ENCODE measurements around the gene ZNF620. TPM values are rescaled to one million over a fixed set of nuclear protein-coding genes. Genes with fewer than 3 reads are reported as not detected.

ZNF620 gene
- total RNA-seq, 1 experiment from 2014 or later, result 27.1 TPM

DNA sequence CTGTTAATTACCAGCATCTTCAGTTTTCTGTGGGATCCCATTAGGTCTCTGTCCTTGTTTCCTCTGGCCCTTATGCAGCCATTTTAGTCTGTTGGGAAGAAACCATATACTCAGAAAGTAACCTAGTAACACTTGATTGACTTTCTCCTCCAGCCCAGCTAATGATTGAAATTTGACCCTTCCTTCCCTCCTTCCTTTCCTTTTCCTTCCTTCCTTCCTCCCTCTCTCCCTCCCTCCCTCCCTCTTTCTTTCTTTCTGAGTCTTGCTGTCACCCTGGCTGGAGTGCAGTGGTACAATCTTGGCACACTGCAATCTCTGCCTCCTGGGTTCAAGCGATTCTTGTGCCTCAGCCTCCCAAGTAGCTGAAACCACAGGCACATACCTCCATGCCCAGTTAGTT lies 5.9 kb upstream of the ZNF620 start:
- no peak overlapping the region for H2AFZ ChIP-seq (ENCODE audit: low read length)
- H3K79me2 ChIP-seq (ENCODE audit: insufficient read depth, low read length), result no peaks in the 10 kb centered on the region
- Mint-ChIP-seq H3K27ac (no peak overlapping the region; a peak in 1 of 7 replicates), H3K27me3 (ENCODE audit: low read depth) (no peaks in the 10 kb centered on the region; the same call in 1 of the 2 replicates), H3K9me3 (no peaks in the 10 kb centered on the region; a peak in 2 of 5 replicates), H3K4me3 (no peak overlapping the region), H3K36me3 (ENCODE audit: insufficient read depth in 1 of 3, low read depth in 3 of 3) (no peaks in the 10 kb centered on the region), H3K4me1 (peaks cover 1 to 2% of the 10 kb centered on the region in 2 experiments; a peak in 3 of 4 replicates)
- no peak overlapping the region for H2BK20ac ChIP-seq (ENCODE audit: low read depth, low read length, poor library complexity, severe bottlenecking)
- H3T11ph ChIP-seq (ENCODE audit: low read length), result no peak overlapping the region
- no peak overlapping the region for H2BK15ac ChIP-seq (ENCODE audit: low read depth, low read length)
- no peak overlapping the region for H3K4me2 ChIP-seq (ENCODE audit: insufficient read depth, insufficient read length, low read length)
- no peak overlapping the region for H3K56ac ChIP-seq (ENCODE audit: insufficient read length, low read depth, low read length)
- H3K79me1 ChIP-seq (ENCODE audit: insufficient read depth, low read depth, low read length, poor library complexity, severe bottlenecking), result no peaks in the 10 kb centered on the region
- no peaks in the 10 kb centered on the region for H4K20me1 ChIP-seq (ENCODE audit: control insufficient read depth, insufficient read depth, insufficient read length)
- H3K23ac ChIP-seq (ENCODE audit: insufficient read length, low read depth, low read length), result no peak overlapping the region
- WGBS (ENCODE audit: extremely low coverage, insufficient read length, low lambda C conversion rate), result no CpG with 5 or more reads among the region's 1 CpG
- no peaks in the 10 kb centered on the region for H3K9me3 ChIP-seq (ENCODE audit: control insufficient read depth, low read depth, low read length)
- H3K4ac ChIP-seq (ENCODE audit: low read depth, low read length), result no peak overlapping the region
- no peak overlapping the region for H2BK120ac ChIP-seq (ENCODE audit: low read depth, low read length, poor library complexity, severe bottlenecking)
- H4K8ac ChIP-seq (replicated peaks; ENCODE audit: insufficient read length, low read depth, low read length), result no peak overlapping the region
- H3K27ac ChIP-seq (ENCODE audit: insufficient read length, low read depth, low read length), result no peak overlapping the region
- no peak overlapping the region for H2BK5ac ChIP-seq (ENCODE audit: insufficient read length, low read length)
- H4K91ac ChIP-seq (ENCODE audit: insufficient read length, low read depth, low read length), result no peak overlapping the region
- H2AK5ac ChIP-seq (ENCODE audit: insufficient read length, low read length), result no peak overlapping the region
- H3K4me1 ChIP-seq (ENCODE audit: insufficient read depth, low read length), result no peaks in the 10 kb centered on the region; the same call in 1 of the 2 replicates
- H3K18ac ChIP-seq (ENCODE audit: insufficient read length, low read depth, low read length), result no peak overlapping the region
- H2BK12ac ChIP-seq (ENCODE audit: insufficient read length, low read depth, low read length), result no peak overlapping the region
- H3K27me3 ChIP-seq (ENCODE audit: insufficient read depth, low read length), result no peaks in the 10 kb centered on the region
- no peak overlapping the region for H3K9ac ChIP-seq (ENCODE audit: extremely low read depth, insufficient read length, low read length)
- no peaks in the 10 kb centered on the region for H3K23me2 ChIP-seq (ENCODE audit: insufficient read length, low read depth, low read length, poor library complexity, severe bottlenecking)
- no peak overlapping the region for H4K5ac ChIP-seq (ENCODE audit: insufficient read length, low read depth, low read length)
- no peak for DNase-seq
- TF ChIP-seq, protein P1, sequence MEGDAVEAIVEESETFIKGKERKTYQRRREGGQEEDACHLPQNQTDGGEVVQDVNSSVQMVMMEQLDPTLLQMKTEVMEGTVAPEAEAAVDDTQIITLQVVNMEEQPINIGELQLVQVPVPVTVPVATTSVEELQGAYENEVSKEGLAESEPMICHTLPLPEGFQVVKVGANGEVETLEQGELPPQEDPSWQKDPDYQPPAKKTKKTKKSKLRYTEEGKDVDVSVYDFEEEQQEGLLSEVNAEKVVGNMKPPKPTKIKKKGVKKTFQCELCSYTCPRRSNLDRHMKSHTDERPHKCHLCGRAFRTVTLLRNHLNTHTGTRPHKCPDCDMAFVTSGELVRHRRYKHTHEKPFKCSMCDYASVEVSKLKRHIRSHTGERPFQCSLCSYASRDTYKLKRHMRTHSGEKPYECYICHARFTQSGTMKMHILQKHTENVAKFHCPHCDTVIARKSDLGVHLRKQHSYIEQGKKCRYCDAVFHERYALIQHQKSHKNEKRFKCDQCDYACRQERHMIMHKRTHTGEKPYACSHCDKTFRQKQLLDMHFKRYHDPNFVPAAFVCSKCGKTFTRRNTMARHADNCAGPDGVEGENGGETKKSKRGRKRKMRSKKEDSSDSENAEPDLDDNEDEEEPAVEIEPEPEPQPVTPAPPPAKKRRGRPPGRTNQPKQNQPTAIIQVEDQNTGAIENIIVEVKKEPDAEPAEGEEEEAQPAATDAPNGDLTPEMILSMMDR (conservative IDR thresholded peaks at IDR 0.05), result no peak
- no peak overlapping the region for H3K14ac ChIP-seq (ENCODE audit: insufficient read depth, low read length)

Measured in H9 (cell line).